K562 (cell line): ENCODE data around the gene TIAL1. TPM values are rescaled to one million over a fixed set of nuclear protein-coding genes. Genes with fewer than 3 reads are reported as not detected.

ENCODE experiments used
- CHD2 ChIP-seq: IDR thresholded peaks from 2 replicates; pipeline ENCODE4 v1.6.1; 2011; ENCODE audit warnings: low read depth, low read length
- CXXC5 ChIP-seq: fragments of 250-450 bp; sonication (Bioruptor Pico); IDR thresholded peaks from 2 replicates; pipeline ENCODE4 v1.8.0; 2022; ENCODE audit warnings: inconsistent platforms, mild to moderate bottlenecking, moderate library complexity
- DMBX1 ChIP-seq: fragments of 250-450 bp; sonication (Bioruptor Pico); IDR thresholded peaks from 2 replicates; pipeline ENCODE4 v1.8.0; 2022; ENCODE audit warnings: inconsistent platforms, mild to moderate bottlenecking, moderate library complexity, borderline replicate concordance
- HDAC2 ChIP-seq: fragments of 450-650 bp; IDR thresholded peaks from 2 replicates; pipeline ENCODE4 v1.6.1; 2016; ENCODE audit warnings: mild to moderate bottlenecking
- JUNB ChIP-seq: fragments of 450-650 bp; formaldehyde crosslinking; conservative IDR thresholded peaks from 2 replicates; pipeline ENCODE4 v1.4.0; 2020; ENCODE audit warnings: mild to moderate bottlenecking
- KLF6 ChIP-seq: fragments of 250-450 bp; sonication (Bioruptor Pico); IDR thresholded peaks from 2 replicates; pipeline ENCODE4 v1.4.0; 2020; ENCODE audit warnings: mild to moderate bottlenecking, moderate library complexity, borderline replicate concordance
- NBN ChIP-seq: fragments of 450-650 bp; IDR thresholded peaks from 2 replicates; pipeline ENCODE4 v1.6.1; 2016; ENCODE audit warnings: low read depth, mild to moderate bottlenecking
- NCOA4 ChIP-seq: fragments of 450-650 bp; IDR thresholded peaks from 2 replicates; pipeline ENCODE4 v1.6.1; 2018; ENCODE audit warnings: mild to moderate bottlenecking; ENCODE audit not compliant: partially characterized antibody
- PYGO2 ChIP-seq: fragments of 450-650 bp; IDR thresholded peaks from 2 replicates; pipeline ENCODE4 v1.6.1; 2016; ENCODE audit warnings: mild to moderate bottlenecking, missing genetic modification characterization, moderate library complexity, missing compliant biosample characterization
- polyA plus RNA-seq, 8 experiments: library from polyadenylated mRNA; depleted of rRNA in 4 of 8; stranded (reverse) in 5 of 8; unstranded in 3 of 8; fragments of >200 nt; fragmentation: Nextera tagmentation in 2 of 8; fragmentation: Illumina TruSeq in 1 of 8; extraction: Ambion mirVana in 2 of 8; extraction: Trizol in 1 of 8; gene quantifications; 2 replicates each; pipeline versions ENCODE4 v1.2.1 to v1.2.3, GENCODE V29; 2011 to 2014; ENCODE audit warnings: inconsistent platforms in 1 of 8, missing spikeins in 1 of 8
- total RNA-seq, 7 experiments: library from RNA; depleted of rRNA in 6 of 7; stranded (reverse); fragments of >200 nt in 6 of 7; fragmentation: Illumina TruSeq in 2 of 7; extraction: Trizol in 2 of 7; gene quantifications; 2 replicates each; pipeline versions ENCODE4 v1.2.1 to v1.2.3, GENCODE V29; 2011 to 2021; ENCODE audit warnings: low replicate concordance in 1 of 7
- TF ChIP-seq, protein P1 (sequence below): fragments of 250-450 bp; sonication (Bioruptor Pico); IDR thresholded peaks from 2 replicates; pipeline ENCODE4 v1.6.1; 2021; ENCODE audit warnings: mild to moderate bottlenecking
- TF ChIP-seq, protein P2 (sequence below): sonication (generic); formaldehyde crosslinking; IDR thresholded peaks from 2 replicates; pipeline ENCODE4 v1.8.0; 2022; ENCODE audit warnings: mild to moderate bottlenecking, missing genetic modification reagents
- TF ChIP-seq, protein P3 (sequence below): sonication (generic); formaldehyde crosslinking; IDR thresholded peaks from 2 replicates; pipeline ENCODE4 v1.8.0; 2023; ENCODE audit warnings: mild to moderate bottlenecking, missing genetic modification reagents

Gene TIAL1
- total and polyA plus RNA-seq, 9 of the 15 experiments (the other 6 are each of a cell fraction or from before 2014, with no cell fraction given), result 22.5 to 126 (median 58.2) TPM

DNA sequence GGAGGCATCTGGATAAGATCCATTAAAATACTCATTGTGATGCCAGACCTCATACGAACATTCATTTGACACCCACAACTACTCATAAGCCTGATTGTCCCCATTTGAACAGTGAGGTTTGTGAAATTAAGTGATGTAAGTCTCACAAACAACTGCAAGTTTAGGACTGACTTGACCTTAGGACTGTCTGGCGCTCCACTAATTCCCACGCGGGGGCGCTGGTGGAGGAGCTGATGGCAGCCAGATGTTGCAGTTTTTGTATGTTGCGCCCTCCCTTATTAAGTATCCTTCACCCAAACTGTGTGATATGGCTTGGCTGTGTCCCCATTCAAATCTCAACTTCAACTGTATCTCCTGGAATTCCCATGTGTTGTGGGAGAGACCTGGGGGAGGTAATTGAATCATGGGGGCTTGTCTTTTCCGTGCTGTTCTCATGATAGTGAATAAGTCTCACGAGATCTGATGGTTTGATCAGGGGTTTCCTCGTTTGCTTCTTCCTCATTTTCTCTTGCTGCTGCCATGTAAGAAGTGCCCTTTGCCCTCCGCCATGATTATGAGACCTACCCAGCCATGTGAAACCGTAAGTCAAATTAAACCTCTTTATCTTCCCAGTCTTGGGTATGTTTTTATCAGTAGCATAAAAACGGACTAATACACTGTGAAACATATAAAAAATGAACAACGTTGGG lies 20.3 kb upstream of the TIAL1 start (continued):
- TF ChIP-seq JUNB (CRISPR knock-in tag) (no peak), KLF6 (CRISPR knock-in tag) (no peak), CHD2 (peak; percentile 83), NCOA4 (no peak), DMBX1 (CRISPR knock-in tag) (no peak), PYGO2 (no peak), HDAC2 (no peak), CXXC5 (CRISPR knock-in tag) (0 out of 2 replicates have a peak, but pooled peaks have one; percentile 13), NBN (0 out of 2 replicates have a peak, but pooled peaks have one; percentile 47)
- TF ChIP-seq, protein P1, sequence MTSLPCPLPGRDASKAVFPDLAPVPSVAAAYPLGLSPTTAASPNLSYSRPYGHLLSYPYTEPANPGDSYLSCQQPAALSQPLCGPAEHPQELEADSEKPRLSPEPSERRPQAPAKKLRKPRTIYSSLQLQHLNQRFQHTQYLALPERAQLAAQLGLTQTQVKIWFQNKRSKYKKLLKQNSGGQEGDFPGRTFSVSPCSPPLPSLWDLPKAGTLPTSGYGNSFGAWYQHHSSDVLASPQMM (CRISPR knock-in tag), result no peak
- TF ChIP-seq, protein P2, sequence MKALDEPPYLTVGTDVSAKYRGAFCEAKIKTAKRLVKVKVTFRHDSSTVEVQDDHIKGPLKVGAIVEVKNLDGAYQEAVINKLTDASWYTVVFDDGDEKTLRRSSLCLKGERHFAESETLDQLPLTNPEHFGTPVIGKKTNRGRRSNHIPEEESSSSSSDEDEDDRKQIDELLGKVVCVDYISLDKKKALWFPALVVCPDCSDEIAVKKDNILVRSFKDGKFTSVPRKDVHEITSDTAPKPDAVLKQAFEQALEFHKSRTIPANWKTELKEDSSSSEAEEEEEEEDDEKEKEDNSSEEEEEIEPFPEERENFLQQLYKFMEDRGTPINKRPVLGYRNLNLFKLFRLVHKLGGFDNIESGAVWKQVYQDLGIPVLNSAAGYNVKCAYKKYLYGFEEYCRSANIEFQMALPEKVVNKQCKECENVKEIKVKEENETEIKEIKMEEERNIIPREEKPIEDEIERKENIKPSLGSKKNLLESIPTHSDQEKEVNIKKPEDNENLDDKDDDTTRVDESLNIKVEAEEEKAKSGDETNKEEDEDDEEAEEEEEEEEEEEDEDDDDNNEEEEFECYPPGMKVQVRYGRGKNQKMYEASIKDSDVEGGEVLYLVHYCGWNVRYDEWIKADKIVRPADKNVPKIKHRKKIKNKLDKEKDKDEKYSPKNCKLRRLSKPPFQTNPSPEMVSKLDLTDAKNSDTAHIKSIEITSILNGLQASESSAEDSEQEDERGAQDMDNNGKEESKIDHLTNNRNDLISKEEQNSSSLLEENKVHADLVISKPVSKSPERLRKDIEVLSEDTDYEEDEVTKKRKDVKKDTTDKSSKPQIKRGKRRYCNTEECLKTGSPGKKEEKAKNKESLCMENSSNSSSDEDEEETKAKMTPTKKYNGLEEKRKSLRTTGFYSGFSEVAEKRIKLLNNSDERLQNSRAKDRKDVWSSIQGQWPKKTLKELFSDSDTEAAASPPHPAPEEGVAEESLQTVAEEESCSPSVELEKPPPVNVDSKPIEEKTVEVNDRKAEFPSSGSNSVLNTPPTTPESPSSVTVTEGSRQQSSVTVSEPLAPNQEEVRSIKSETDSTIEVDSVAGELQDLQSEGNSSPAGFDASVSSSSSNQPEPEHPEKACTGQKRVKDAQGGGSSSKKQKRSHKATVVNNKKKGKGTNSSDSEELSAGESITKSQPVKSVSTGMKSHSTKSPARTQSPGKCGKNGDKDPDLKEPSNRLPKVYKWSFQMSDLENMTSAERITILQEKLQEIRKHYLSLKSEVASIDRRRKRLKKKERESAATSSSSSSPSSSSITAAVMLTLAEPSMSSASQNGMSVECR (CRISPR knock-in tag), result no peak
- TF ChIP-seq, protein P3, sequence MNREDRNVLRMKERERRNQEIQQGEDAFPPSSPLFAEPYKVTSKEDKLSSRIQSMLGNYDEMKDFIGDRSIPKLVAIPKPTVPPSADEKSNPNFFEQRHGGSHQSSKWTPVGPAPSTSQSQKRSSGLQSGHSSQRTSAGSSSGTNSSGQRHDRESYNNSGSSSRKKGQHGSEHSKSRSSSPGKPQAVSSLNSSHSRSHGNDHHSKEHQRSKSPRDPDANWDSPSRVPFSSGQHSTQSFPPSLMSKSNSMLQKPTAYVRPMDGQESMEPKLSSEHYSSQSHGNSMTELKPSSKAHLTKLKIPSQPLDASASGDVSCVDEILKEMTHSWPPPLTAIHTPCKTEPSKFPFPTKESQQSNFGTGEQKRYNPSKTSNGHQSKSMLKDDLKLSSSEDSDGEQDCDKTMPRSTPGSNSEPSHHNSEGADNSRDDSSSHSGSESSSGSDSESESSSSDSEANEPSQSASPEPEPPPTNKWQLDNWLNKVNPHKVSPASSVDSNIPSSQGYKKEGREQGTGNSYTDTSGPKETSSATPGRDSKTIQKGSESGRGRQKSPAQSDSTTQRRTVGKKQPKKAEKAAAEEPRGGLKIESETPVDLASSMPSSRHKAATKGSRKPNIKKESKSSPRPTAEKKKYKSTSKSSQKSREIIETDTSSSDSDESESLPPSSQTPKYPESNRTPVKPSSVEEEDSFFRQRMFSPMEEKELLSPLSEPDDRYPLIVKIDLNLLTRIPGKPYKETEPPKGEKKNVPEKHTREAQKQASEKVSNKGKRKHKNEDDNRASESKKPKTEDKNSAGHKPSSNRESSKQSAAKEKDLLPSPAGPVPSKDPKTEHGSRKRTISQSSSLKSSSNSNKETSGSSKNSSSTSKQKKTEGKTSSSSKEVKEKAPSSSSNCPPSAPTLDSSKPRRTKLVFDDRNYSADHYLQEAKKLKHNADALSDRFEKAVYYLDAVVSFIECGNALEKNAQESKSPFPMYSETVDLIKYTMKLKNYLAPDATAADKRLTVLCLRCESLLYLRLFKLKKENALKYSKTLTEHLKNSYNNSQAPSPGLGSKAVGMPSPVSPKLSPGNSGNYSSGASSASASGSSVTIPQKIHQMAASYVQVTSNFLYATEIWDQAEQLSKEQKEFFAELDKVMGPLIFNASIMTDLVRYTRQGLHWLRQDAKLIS (CRISPR knock-in tag), result no peak
